Mesodermal cell (in vitro differentiated cells): ENCODE measurements around the gene ATP6AP2.
"Not testable (repeated sequence)": the region's sequence is repeated elsewhere in the genome, so short reads cannot be mapped to it uniquely, and the experiment has no call there.

Source experiments
- H3K27ac ChIP-seq: 2 replicates; pipeline ENCODE4 v1.7.0; 2013; ENCODE audit warnings: mild to moderate bottlenecking, low read depth, low read length, moderate library complexity; ENCODE audit not compliant: severe bottlenecking
- H3K36me3 ChIP-seq: 2 replicates; pipeline ENCODE4 v1.7.1; 2013; ENCODE audit warnings: mild to moderate bottlenecking, low read length, moderate library complexity; ENCODE audit not compliant: control insufficient read depth, insufficient read depth
- H3K4me1 ChIP-seq: one replicate; pipeline ENCODE4 v1.7.1; 2013; ENCODE audit warnings: mild to moderate bottlenecking, low read length; ENCODE audit not compliant: insufficient read depth, control insufficient read depth, poor library complexity, severe bottlenecking
- H3K4me3 ChIP-seq: 2 replicates; pipeline ENCODE4 v1.7.0; 2013; ENCODE audit warnings: low read length, control low read depth, mild to moderate bottlenecking; ENCODE audit not compliant: insufficient read depth, poor library complexity, severe bottlenecking; ENCODE audit errors: extremely low read depth
- H3K9me3 ChIP-seq: 2 replicates; pipeline ENCODE4 v1.7.1; 2013; ENCODE audit warnings: mild to moderate bottlenecking, low read length, moderate library complexity; ENCODE audit not compliant: control insufficient read depth
- whole genome bisulfite sequencing, 2 experiments: methylation state at CpG; one replicate each; pipeline ENCODE4 v1.1.5; 2013; ENCODE audit warnings: missing lambda C conversion rate in 2 of 2; ENCODE audit not compliant: insufficient coverage in 2 of 2; 5-methylcytosine and 5-hydroxymethylcytosine counted together

The ATP6AP2 gene

DNA sequence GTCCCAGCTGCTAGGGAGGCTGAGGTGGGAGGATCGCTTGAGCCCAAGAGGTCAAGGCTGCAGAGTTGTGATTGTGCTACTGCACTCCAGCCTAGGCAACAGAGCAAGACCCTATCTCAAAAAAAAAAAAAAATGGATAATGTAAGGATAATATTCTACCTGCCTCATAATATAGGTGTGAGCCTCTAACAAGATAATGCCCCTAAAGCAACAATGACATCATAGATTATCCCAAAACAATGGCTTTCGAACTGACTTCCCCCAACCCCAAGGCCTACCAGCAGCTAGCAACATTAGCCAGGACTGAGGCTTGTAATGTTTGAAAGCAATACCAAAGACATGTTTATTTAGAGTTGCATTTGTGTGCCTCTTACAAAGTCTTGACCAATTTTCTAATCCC, 33.9 kb upstream of the ATP6AP2 start:
- no peaks in the 10 kb centered on the region for H3K36me3 ChIP-seq
- H3K9me3 ChIP-seq = no peaks in the 10 kb centered on the region
- no peak overlapping the region for H3K4me3 ChIP-seq
- no peak overlapping the region for H3K27ac ChIP-seq
- peaks cover 5% of the 10 kb centered on the region for H3K4me1 ChIP-seq
- no CpG with 5 or more reads among the region's 2 CpGs for WGBS, 2 experiments

DNA sequence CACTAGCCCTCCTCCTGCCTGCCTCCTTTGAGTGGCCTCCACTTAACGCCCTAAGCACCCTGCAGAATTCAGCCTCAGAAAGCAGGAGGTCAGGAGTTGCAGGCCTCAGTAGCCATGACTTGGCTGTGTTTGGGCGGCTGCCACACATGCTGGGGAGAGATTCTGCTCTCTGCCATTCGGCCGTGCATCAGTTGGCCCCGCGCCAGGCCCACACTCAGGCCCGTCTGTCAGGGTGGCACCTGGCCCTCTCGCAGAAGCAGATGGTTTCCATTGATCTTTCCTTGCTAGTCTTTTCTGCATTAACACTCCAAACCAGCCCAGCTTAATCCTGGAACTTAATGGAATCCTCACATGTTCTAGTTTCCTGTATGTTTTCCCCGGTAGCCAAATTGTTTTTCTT, 30.7 kb upstream of the ATP6AP2 start:
- H3K4me1 ChIP-seq = no peaks in the 10 kb centered on the region
- 82 to 100% methylated on average over 1 to 5 of the region's 9 CpGs for WGBS, 2 experiments
- no peaks in the 10 kb centered on the region for H3K9me3 ChIP-seq
- H3K36me3 ChIP-seq = no peaks in the 10 kb centered on the region
- no peak overlapping the region for H3K4me3 ChIP-seq
- no peak overlapping the region for H3K27ac ChIP-seq

DNA sequence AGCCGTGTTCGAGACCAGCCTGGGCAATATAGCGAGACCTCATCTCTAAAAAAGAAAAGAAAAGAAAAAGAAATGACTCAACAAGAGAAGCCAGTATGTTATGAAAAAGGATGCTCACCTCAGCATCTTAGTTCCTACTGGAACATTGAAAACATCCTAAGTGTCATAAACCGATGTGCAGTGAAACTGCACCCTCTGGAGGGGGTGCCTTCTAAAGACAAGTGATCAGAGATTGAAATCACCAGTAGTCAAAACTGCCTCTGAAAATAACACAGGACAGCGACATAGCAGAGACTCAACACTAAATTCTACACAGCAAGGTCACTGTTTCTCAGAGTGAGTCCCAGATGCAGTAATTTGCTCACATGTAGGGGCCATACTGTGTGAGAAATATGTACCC, 28.0 kb upstream of the ATP6AP2 start:
- no peak overlapping the region for H3K27ac ChIP-seq
- no peaks in the 10 kb centered on the region for H3K36me3 ChIP-seq
- H3K4me1 ChIP-seq = no peaks in the 10 kb centered on the region
- H3K4me3 ChIP-seq = no peak overlapping the region
- 100% methylated on average over 2 of the region's 5 CpGs; no CpG with 5 or more reads in 1 of the 2 experiments for WGBS, 2 experiments
- no peaks in the 10 kb centered on the region for H3K9me3 ChIP-seq

DNA sequence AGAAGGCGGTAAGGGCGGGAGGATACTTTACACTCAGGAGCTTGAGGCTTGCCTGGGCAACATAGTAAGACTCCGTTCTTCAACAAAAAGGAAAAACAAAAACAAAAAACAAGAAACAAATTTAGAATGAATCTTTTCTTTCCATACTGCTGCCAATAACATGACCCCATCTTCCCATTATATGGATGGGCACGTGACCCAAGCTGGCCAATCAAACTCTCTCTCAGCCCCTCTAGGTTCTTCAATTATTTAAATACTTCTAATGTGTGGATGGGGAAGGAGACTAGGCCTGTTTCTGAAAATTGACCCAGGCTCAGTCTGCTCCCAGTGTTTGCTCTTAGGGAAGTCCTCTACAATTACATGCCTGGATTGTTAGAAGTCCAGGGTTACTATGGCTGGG, 22.2 kb upstream of the ATP6AP2 start:
- no peaks in the 10 kb centered on the region for H3K9me3 ChIP-seq
- no peak overlapping the region for H3K4me3 ChIP-seq
- no peaks in the 10 kb centered on the region for H3K4me1 ChIP-seq
- H3K27ac ChIP-seq = no peak overlapping the region
- WGBS, 2 experiments = 100% methylated on average over 1 of the region's 4 CpGs; no CpG with 5 or more reads in 1 of the 2 experiments
- H3K36me3 ChIP-seq = no peaks in the 10 kb centered on the region

DNA sequence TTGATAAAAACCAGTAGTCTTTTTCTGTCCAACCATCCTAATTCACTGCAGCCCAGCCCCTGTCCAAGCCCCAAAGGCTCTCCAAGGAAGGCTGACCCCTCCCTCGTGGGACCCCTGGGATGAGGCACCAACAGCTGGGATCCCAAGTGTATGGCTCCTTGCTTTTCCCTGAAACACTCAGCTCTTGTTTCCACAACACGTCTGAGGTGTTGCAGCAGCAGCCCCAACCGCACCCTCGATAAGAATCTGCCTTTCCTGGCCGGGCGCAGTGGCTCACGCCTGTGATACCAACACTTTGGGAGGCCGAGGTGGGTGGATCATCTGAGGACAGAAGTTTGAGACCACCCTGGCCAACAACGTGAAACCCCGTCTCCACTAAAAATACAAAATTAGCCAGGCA, 17.0 kb upstream of the ATP6AP2 start:
- 85 to 93% methylated on average over 6 of the region's 10 CpGs for WGBS, 2 experiments
- H3K4me3 ChIP-seq = no peak overlapping the region
- no peak overlapping the region for H3K27ac ChIP-seq
- no peaks in the 10 kb centered on the region for H3K9me3 ChIP-seq
- H3K4me1 ChIP-seq = no peaks in the 10 kb centered on the region
- no peaks in the 10 kb centered on the region for H3K36me3 ChIP-seq

DNA sequence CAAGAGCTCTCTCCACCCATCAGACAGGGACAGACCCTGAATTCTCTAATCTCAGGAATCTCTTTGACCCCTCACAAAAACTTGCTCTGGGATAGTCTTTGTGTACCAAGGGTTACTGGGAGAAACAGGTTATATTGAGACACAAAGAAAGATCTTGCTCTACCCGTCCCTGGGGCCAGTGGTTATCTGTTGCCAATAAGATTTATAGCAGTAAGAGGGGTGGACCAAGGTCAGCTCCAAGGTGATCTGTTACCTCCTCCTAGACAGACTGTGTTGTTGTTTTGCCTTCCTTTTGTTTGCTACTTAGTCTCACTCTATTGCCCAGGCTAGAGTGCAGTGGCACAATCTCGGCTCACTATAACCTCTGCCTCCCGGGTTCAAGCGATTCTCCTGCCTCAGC, 16.3 kb upstream of the ATP6AP2 start:
- H3K27ac ChIP-seq = no peak overlapping the region
- 83 to 100% methylated on average over 1 of the region's 4 CpGs for WGBS, 2 experiments
- no peaks in the 10 kb centered on the region for H3K9me3 ChIP-seq
- no peaks in the 10 kb centered on the region for H3K36me3 ChIP-seq
- H3K4me1 ChIP-seq = no peaks in the 10 kb centered on the region
- H3K4me3 ChIP-seq = no peak overlapping the region

DNA sequence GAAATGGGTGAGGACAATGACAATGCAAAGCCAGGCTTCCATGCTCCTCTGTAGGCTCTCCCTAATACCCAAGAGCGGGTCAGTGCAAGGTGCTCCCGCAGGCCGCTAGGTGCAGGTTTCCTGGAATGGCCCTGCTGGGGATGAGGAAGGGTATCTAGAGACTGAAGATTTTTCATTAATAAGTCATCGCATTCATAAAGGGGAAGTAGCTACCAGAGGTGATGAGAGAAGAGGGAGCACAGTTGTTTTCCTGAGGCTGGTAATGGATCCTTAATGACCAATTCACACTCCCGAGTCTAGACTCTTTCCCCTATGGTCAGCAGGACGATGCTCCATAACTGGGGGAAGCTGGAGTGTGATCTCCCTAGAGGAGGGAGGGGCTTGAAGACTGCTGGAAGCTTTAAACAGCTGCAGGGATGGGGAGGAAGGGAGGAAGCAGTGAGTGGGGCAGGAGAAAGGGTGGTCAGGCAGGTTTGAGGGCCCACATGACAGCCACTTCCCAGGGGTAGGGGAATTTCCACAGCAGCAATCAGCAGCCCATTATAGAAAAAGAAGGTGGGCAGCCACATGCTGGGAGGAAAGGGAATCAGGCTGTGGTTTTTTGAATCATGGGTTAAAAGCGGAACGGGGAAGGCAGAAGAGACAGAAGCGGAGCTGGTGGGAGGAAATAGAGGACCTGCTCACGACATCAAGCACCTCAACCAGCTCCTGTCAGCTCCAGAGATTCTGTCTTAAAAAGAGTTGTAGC, 10.2 kb upstream of the ATP6AP2 start:
- Histone ChIP-seq H3K4me3 (no peak overlapping the region), H3K9me3 (no peaks in the 10 kb centered on the region), H3K27ac (no peak overlapping the region), H3K36me3 (no peaks in the 10 kb centered on the region), H3K4me1 (no peaks in the 10 kb centered on the region)
- WGBS, 2 experiments = 89% methylated on average over 4 of the region's 10 CpGs; no CpG with 5 or more reads in 1 of the 2 experiments

DNA sequence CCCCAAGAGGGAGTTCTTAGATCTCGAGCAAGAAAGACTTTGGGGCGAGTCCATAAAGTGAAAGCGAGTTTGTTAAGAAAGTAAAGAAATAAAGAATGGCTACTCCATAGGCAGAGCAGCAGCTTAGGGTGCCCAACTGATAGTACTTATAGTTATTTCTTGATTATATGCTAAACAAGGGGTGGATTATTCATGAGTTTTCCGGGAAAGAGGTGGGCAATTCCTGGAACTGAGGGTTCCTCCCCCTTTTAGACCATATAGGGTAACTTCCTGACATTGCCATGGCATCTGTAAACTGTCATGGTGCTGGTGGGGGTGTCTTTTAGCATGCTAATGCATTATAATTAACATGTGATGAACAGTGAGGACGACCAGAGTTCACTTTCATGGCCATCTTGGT, 9.6 kb upstream of the ATP6AP2 start:
- WGBS, 2 experiments = 66 to 81% methylated on average over 4 of the region's 5 CpGs
- not testable (repeated sequence) for H3K9me3 ChIP-seq, H3K27ac ChIP-seq, H3K4me3 ChIP-seq, H3K4me1 ChIP-seq, H3K36me3 ChIP-seq

DNA sequence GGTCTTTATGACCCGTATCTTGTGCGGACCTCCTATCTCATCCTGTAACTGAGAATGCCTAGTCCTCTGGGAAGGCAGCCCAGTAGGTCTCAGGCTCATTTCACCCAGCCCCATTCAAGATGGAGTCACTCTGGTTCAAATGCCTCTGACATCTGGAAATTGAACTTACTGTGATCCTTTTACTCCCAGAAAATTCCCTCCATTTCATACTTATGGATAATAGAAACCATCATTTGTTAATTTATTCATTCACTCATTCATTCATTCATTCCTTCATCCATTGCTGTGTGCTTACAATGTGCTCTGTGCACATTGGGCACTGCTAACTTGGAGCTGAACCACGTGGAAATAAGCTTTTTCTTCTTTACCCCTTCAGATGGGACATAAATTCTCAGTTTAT, 9.2 kb upstream of the ATP6AP2 start:
- Histone ChIP-seq H3K4me3 (no peak overlapping the region), H3K27ac (no peak overlapping the region), H3K4me1 (no peaks in the 10 kb centered on the region), H3K9me3 (no peaks in the 10 kb centered on the region), H3K36me3 (no peaks in the 10 kb centered on the region)
- 60 to 100% methylated on average over 1 to 2 of the region's 3 CpGs for WGBS, 2 experiments

DNA sequence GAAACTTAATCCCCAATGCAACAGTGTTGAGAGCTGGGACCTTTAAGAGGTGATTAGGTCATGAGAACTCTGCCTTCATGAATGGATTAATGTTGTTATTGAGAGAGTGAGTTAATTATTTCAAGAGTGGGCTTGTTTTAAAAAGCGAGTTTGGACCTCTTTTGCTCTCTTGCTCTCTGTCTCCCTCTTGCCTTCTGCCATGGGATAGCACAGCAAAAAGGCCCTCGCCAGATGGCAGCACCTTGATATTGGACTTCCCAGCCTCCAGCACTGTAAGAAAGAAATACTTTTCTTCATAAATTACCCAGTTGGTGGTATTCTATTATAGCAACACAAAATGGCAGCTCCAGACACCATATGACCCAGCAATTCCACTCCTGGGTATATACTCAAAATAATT, 7.0 kb upstream of the ATP6AP2 start:
- no peaks in the 10 kb centered on the region for H3K36me3 ChIP-seq
- H3K4me1 ChIP-seq = no peaks in the 10 kb centered on the region
- no CpG with 5 or more reads among the region's 2 CpGs for WGBS, 2 experiments
- no peak overlapping the region for H3K27ac ChIP-seq
- H3K9me3 ChIP-seq = no peaks in the 10 kb centered on the region
- H3K4me3 ChIP-seq = no peak overlapping the region

DNA sequence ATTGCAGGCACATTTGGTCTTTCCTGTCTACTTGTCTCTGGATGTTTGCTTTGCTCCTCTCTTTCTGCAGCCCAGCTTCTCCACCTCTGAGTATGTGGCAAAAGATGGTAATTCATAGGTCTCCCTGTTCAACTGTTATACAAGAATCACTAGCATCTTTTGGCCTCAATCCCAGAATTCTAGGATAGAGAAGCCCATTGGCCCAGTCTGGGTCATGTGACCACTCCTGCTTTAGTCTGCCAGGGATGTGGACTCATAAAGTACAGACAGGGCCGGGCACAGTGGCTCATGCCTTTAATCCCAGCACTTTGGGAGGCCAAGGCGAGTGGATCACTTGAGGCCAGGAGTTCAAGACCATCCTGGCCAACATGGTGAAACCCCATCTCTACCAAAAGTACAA, 5.4 kb upstream of the ATP6AP2 start:
- not testable (repeated sequence) for H3K27ac ChIP-seq, H3K36me3 ChIP-seq, H3K4me3 ChIP-seq, H3K9me3 ChIP-seq, H3K4me1 ChIP-seq
- WGBS, 2 experiments = 71 to 76% methylated on average over 2 of the region's 2 CpGs
